ENCODE data around the gene TFF3. TPM values are rescaled to one million over a fixed set of nuclear protein-coding genes. Genes with fewer than 3 reads are reported as not detected.

Gene TFF3
- total RNA-seq, 1 donor from 2014 or later: 5.5 TPM

- no peak for DNase-seq (ENCODE audit: low spot score)
Observed at GRCh38 chr21:42291751-42292562, 23.3 kb downstream of the TFF3 start.

DNA sequence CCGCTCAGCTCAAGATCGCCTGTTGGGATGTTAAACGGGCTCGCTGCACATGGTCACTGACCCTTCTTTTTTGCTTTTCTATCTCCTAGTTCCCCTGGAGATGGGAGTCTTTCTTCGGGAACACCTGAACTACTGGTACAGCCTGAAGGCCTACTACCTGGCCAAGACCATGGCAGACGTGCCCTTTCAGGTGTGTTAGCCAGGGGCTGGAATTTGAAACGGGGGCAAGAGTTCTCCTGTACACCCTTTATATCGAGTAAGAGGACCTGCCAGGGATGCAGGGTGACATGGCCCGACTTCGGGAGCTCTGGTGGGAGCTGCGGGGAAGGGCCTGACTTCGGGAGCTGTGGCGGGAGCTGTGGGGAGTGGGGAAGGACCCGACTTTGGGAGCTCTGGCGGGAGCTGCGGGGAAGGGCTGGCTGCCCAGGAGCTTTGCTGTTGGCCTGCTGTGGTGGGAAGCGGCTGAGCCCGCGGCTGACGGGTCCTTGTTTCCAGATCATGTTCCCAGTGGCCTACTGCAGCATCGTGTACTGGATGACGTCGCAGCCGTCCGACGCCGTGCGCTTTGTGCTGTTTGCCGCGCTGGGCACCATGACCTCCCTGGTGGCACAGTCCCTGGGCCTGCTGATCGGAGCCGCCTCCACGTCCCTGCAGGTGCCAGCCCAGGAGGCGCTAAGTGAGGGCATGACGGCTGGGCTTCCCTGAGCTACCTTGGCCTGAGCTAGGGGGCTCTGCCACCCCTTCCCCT lies 24.0 kb downstream of the TFF3 start:
- no peak for DNase-seq (ENCODE audit: low spot score)

DNA sequence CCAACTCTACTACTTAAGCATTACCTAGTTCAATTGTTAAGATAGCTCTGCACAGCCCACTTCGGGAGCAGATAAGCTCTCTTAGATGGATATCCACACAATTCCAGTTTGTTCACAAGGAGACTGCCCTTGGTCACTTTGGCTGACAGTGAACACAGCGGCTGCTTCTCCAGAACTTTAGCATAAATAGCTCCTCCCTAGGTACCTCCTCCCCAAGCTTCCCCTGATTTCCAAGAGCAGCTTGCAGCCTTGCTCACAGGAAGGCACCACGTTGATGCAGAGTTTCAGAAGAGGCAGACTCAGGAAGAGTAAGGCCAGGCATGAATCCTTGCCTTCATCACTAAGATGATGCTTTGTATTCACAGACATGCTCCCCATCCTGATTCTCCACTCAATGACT lies 24.7 kb downstream of the TFF3 start:
- no peak for DNase-seq (ENCODE audit: low spot score)

GRCh38 chr21:42289926-42290325 lies 25.3 kb downstream of the TFF3 start:
- no peak for DNase-seq (ENCODE audit: low spot score)

GRCh38 chr21:42288962-42289361 lies 26.2 kb downstream of the TFF3 start:
- no peak for DNase-seq (ENCODE audit: low spot score)

- DNase-seq (ENCODE audit: low spot score): no peak
Observed at GRCh38 chr21:42287193-42288083, 27.8 kb downstream of the TFF3 start.

GRCh38 chr21:42286416-42286815 lies 28.8 kb downstream of the TFF3 start:
- DNase-seq (ENCODE audit: low spot score): no peak

DNA sequence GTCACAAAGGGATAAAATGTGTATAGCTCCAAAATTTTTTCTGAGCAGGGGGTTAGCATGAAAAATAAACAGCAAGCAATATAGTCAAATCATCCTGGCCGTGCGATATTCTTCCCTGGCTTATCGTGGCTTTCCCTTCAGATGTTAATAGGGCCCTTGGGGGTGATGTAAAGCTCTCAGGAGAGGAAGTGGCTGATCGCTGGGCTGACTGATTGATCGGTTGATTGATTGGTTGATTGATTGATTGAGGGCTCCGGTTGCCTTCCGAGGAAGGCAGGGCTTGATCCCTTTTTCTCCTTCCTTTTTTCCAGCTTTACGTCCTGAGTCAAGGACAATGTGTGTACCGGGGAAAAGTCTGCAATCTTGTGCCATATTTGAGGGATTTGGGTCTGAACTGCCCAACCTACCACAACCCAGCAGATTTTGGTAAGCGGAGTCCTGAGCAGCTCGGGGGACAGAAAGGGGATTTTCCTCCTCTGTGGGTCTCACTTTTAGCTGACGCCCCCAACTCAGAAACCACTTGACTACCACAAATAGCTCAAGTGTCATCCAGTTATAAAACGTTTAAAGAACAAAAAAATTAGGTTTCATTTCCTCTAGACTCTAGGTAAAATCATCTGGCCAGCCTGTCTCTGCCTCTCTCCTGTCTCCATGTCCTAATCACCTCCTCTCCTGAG lies 29.5 kb downstream of the TFF3 start:
- no peak for DNase-seq (ENCODE audit: low spot score)

- DNase-seq (ENCODE audit: low spot score): no peak
Observed at GRCh38 chr21:42282715-42283114, 32.5 kb downstream of the TFF3 start.

DNA sequence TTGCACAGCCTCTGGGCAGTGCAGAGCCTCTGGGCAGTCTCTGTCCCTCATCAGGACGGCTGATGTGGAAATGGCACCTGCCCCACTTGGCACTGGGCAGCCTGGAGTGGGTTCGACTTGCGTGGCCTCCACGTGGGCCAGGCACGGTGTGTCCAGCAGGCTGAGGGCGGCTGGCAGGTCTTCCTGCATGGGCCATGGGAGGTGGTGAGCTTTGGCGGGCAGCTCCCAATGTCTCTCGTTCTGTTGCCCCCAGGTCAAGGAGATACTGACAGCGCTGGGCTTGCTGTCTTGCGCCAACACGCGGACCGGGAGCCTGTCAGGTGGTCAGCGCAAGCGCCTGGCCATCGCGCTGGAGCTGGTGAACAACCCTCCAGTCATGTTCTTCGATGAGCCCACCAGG lies 33.2 kb downstream of the TFF3 start:
- no peak for DNase-seq (ENCODE audit: low spot score)

DNA sequence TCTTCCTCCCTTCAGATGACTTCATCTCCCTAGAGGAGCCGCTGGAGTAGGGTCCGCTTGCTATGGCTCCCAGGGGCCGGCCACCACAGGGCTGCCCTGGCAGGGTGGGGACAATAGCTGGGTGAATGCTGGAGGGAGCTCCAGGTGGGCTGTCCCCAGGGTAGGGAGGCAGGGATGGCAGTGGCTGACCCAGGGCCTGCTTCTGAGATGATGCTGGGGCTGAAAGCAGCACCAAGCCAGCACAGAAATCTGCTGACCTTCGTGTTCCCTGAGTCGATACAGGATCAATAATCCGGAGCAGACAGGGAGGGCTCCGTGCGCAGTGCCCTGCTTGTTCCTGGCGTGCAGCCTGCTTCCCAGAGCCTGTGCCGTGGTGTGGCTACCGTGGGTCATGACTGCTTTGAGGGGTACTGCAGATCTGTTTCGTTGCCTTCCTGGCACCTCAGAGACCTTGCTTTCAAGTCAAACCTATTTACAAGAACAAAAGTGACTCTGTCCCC lies 34.0 kb downstream of the TFF3 start:
- no peak for DNase-seq (ENCODE audit: low spot score)

- DNase-seq (ENCODE audit: low spot score): no peak
Observed at GRCh38 chr21:42280356-42281180, 34.6 kb downstream of the TFF3 start.

- DNase-seq (ENCODE audit: low spot score): no peak
Observed at GRCh38 chr21:42279888-42280287, 35.3 kb downstream of the TFF3 start.

DNA sequence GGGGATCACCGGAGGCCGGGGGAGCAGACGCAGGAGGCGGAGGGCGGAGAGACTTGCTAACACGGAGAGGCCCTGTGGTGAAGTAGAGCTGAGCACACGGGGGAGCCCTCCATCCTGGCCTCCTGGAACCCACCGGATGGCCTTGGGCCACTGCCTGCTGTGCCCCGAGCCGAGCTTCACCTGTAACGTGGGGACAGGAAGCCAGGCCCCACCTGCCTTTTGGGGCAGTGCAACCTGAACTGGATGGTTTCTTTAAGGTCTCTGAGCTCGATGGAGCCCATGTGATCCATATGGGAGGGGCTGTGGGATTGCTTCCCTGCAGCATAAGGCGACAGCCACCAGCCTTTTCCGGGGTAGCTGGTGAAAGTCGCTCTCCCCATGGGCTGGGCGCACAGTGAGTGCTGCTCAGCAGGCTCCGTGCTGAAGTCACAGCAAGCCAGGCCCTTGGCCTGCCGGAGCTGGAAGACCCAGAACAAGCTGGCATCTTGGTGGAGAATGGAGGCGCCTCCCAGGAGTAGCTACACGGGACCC lies 35.8 kb downstream of the TFF3 start:
- no peak for DNase-seq (ENCODE audit: low spot score)

DNA sequence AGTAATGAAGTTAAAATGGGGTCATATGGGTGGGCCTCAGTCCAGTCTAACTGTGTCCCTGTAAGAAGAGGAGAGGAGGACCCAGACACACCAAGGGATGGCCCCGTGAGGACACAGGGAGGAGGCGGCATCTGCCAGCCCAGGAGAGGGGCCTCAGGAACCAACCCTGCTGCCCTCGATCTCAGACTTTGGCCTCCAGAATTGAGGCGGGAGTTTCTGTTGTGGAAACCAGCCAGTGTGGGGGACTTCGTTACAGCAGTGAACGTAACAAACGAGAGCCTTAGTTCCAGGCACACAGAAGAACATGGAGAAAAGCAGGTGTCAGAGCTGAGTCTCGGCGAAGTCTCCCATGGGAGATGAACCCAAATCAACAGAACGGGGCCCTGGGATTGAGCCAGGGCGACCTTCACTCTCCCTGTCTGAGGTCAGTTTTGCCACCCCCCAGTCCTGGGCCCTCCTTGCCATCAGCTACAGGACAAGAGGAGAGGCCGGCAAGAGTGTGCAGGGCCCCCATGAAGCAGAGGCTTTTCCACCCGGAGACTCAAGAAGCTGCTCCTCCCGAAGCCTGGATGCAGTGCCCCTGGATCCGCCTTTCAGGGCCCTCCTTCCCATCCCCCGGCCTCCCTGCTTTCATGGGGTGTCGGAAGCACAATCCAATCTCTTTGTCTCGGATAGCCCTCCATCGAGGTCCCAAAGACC lies 36.6 kb downstream of the TFF3 start:
- no peak for DNase-seq (ENCODE audit: low spot score)

GRCh38 chr21:42277593-42277992 lies 37.6 kb downstream of the TFF3 start:
- DNase-seq (ENCODE audit: low spot score): no peak

GRCh38 chr21:42276526-42277154 lies 38.6 kb downstream of the TFF3 start:
- no peak for DNase-seq (ENCODE audit: low spot score)

- no peak for DNase-seq (ENCODE audit: low spot score)
Observed at GRCh38 chr21:42276076-42276475, 39.1 kb downstream of the TFF3 start.
